Skeletal muscle cell (primary cell): ENCODE data around the gene CDX2.

ENCODE experiments used
- DNase-seq: peaks from one replicate; pipeline ENCODE4 v3.0.0-alpha.2; 2010; ENCODE audit warnings: low read depth
- H3K4me3 ChIP-seq: 2 replicates; pipeline ENCODE4 v1.5.1; 2011; ENCODE audit warnings: low read depth, mild to moderate bottlenecking, control low read depth, low read length, moderate library complexity

Gene CDX2

GRCh38 chr13:27979765-27980279, 10.7 kb upstream of the CDX2 start:
- no peak overlapping the region for H3K4me3 ChIP-seq
- no peak for DNase-seq

DNA sequence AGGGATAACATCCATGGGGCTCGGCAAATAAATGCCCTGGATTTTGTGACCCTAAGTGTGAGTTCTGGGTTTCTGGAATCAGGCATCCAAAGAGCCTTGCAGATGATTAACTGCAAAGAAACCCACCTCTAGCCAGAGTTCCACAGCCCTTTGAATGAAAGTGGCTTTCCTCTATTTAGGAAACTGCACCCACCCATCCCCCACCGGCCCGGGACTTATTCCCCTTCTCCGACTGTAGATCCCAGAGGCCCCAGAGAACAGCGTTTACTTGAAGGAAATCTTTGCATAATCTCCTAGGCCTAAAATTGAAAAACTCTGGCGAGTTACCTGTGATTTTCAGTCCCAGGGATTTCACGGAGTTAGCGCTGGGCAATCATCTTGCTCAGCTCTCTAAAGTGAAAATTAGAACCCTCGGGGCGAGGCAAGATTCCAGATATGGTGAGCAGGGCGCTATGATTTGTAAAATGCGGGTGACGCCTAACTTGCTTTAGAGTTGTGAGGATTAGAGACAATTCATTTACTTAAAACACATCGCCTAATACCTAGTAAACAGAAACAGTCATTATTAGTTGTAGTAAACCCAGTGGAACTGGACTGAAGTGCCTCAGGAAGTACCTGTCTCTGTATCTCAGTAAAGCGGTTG, 10.0 kb upstream of the CDX2 start:
- DNase-seq: no peak
- H3K4me3 ChIP-seq: no peak overlapping the region

GRCh38 chr13:27978301-27978968, 9.3 kb upstream of the CDX2 start:
- H3K4me3 ChIP-seq: no peak overlapping the region
- no peak for DNase-seq

GRCh38 chr13:27977476-27978300, 8.6 kb upstream of the CDX2 start:
- H3K4me3 ChIP-seq: no peak overlapping the region
- no peak for DNase-seq

GRCh38 chr13:27976362-27977091, 7.4 kb upstream of the CDX2 start:
- DNase-seq: no peak
- no peak overlapping the region for H3K4me3 ChIP-seq

DNA sequence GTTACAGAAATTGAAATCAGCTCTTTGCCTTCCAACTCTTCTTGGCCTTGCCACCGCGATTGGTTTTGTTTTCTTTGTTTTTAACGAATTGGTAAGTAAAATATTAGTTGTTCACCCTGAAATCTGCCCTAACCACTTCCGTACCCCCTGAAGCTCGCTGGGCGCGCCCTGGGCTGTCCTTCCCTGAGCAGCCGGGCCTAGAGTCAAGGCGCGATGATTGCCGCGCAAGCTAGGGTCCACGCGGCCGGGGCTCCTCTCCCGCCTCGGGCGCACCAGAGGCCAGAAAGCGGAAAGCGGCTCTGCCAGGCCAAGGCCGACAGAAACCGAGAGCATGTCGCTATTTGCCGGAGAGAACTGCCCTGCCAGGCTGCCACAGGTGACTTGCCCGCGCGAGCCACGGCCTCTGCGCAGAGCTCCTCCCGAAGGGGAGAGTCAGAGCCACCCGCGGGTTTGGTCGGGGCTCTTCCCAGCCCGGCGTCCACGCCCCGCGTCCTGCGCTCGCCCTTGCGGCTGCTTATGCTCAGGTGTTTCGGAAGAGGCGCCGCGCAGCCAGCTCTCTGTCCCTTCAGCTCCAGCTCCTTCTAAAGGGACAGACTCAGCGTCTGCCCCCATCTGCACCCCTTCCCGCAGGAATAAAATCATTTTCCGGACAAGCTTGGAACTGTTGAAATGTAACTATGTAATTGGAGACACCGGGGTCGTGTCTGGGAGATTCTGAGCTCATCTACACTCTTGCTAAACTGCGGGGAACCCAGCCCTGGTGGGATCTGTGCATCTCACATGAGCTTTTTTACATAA, 6.6 kb upstream of the CDX2 start:
- no peak overlapping the region for H3K4me3 ChIP-seq

GRCh38 chr13:27973961-27974662, 5.0 kb upstream of the CDX2 start:
- DNase-seq: no peak
- no peak overlapping the region for H3K4me3 ChIP-seq

More for the DNA sequence above, 6.6 kb upstream of the CDX2 start:
- no peak for DNase-seq

DNA sequence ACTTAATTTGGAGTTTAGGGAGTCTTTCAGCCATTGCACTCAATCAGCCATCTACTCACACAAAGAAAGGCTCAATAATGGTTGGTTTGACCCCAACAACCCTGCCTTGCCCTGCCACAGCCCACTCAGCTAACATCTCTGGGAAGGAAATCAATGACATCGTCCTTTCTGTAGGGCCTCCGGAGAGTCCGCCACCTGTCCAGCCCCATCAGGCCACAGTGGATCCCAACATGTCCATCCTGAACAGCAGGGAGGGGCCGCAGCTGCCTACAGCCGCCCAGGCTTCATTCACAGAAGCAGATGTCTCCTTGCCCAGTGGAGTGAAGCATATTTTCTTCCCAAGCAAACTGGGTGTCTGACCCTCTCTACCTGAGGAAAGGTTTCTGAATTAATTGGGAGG, 4.2 kb upstream of the CDX2 start:
- DNase-seq: no peak
- no peak overlapping the region for H3K4me3 ChIP-seq

- H3K4me3 ChIP-seq: no peak overlapping the region
- no peak for DNase-seq
These were observed 3.3 kb upstream of the CDX2 start for GRCh38 chr13:27972478-27972820.

- DNase-seq: no peak
- H3K4me3 ChIP-seq: no peak overlapping the region
These were observed 2.8 kb upstream of the CDX2 start for GRCh38 chr13:27971776-27972477.

GRCh38 chr13:27971236-27971645, 2.1 kb upstream of the CDX2 start:
- DNase-seq: no peak
- no peak overlapping the region for H3K4me3 ChIP-seq

DNA sequence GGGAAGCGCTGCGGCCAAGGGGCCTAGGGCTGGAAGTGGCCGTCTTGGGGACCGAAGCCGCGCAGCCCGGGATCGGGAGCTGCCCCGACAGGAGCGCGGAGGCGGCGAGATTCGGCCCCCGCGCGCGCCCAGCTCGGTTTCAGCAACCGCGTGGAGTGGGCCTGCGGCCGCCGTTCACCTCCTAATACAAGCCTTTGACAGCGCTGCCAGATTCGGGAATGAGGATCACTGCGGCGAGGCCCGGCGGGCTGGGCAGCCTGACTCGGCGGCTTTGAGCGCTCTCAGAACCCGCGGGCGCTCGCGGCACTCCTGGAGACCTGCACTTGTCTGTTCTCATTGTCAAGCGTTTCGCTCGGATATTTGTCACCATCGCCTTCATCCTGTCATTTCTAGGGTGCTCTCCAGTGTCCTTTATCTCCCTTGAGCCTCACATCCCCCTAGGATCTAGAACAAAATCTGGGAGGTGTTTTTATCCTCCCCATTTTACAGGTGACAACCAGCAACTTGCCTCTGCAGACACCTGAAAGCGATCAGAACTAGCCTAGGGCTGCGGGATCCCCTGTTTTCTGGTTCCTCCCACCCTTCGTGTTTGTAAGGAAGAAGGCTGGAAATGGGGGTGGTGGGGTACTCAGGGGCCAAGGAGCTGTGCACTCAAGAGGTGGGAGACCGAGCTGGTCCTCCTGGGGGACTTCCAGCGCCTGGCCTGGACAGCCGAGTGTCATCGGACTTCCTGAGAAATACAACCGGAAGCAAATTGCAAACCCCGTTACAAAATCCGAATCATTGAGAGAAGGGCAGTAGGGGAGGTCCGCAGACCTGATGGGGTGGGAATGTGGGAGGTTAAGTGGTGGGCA, 1.5 kb upstream of the CDX2 start:
- no peak for DNase-seq
- H3K4me3 ChIP-seq: no peak overlapping the region

GRCh38 chr13:27969866-27970229, 733 bp upstream of the CDX2 start:
- no peak overlapping the region for H3K4me3 ChIP-seq
- no peak for DNase-seq

DNA sequence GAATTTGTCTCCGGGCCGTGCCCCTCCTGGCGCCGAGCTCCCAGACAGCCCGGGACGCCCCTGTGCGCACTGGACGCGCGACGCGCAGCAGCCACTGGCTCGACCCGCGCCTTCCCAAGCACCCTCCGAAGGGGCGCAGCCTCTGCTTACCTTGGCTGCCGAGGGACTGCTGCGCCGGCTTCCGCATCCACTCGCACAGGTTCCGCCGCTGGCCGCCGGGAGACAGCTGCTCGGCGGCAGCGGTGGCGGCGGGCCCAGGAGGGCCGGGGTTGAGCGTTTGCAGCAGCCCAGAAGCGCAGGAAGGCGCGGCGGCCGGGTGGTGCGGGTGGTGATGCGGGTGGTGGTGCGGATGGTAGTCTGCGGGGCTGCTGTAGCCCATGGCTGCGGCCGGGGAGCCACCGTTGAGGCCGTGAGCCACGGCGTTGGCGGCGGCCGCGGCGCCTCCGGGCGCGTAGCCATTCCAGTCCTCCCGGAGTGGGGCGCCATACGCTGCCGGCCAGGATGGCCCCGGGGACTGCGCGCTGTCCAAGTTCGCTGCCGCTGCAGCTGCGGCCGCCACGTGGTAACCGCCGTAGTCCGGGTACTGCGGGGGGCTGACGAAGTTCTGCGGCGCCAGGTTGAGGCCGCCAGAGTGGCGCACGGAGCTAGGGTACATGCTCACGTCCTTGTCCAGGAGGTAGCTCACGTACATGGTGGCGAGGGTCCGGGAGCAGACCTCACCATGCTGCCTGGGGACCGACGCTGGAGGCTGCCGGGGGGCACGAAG, 616 bp downstream of the CDX2 start:
- DNase-seq: no peak
- no peak overlapping the region for H3K4me3 ChIP-seq

DNA sequence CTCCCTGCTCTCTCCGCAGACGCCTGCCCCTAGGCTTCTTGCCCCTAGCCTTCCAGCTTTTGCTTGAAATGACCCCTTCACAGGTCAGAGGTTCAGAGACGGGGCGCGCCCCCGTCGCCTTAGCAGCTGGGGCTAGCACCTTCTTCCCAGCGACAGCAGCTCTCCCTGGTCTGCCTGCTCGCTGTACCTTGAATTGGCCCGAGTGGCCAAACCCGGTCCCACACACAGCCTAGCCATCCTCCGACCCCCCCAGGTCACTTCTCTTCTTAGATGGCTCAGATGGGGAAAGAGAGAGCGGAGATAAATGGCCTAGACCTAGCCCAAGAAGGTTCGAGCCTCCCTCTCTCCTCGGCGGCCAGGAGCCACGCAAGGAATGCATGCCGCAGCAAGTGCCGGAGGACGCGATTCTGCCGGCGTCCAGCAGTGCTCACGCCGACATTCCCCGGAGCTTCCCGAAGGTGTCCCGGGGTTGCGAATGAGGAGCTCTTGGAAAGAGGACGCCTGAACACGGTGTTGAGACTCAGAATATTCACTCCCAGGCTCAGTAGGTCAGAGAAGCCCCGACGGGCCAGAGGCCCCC, 1.3 kb downstream of the CDX2 start:
- no peak for DNase-seq
- no peak overlapping the region for H3K4me3 ChIP-seq

DNA sequence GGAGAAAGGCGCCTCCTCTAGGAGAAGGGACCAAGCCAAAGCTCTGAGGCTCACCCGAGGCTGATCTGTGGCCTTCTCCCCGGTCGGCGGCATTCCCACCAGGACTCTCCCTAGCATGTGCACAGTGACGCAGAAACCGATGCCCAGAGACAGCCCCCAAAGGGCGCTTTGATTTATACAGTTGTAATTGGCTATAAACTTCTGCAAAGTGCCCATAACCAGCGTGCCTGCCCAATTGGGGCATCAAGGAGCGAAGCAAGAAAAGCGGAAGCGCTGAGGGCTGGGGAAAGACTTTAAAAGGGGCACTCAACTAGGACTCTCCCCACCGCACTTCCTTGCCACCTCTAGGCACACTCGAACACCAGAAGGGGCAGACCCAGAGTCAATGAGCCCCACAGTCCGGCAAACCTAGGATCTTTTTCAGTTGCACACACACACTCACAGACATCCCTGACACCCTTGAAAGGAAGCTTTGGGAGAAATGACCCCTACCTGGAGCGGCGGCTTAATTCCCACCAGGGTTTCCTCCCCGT, 1.8 kb downstream of the CDX2 start:
- no peak overlapping the region for H3K4me3 ChIP-seq
- no peak for DNase-seq
